ENCODE results near the gene EFHD2. TPM values are rescaled to one million over a fixed set of nuclear protein-coding genes. Genes with fewer than 3 reads are reported as not detected.

The EFHD2 gene
- total RNA-seq, 1 donor from 2014 or later, result 23.0 TPM

DNA sequence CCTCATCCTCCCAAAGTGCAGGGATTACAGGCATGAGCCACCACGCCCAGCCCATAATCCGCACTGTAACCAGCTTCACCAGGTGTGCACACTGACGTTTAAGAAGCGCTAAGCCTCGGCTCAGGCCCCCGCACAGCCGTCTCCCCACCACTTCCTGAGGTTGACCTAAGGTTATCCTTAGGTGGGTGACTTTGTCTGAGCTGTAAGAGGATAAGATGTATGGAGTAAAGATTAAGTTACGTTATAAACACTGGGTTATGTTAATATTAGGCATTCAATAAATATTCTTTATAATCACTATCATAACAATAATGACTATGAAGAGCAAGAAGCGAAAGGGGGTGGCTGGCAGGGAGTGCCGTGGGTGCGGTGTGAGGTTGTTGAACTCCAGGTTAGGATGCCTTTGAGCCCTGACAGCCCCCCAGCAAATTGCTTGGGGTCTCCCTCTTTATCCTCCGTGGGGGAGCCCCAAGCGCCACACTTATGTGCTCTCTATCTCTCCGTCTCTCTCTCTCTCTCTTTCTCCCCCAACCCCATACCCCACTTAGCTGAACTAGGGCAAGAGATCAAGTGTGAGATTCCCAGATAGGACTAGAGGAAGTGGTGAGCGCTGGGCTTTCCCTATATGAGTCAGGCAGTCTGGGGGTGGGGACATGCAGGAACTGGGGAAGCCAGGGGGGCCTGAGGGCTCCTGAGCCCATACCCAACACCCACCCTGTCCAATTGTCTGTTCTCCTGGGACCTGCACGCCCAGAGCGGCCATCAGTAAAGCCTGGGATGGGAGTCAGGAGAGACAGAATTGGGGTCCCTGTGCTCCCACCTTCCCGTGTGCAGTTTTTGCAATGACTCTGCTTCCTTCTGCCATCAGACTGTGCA, 7.6 kb downstream of the EFHD2 start:
- H3K36me3 Mint-ChIP-seq (ENCODE audit: low read depth), result peaks cover 10% of the 10 kb centered on the region
- no peaks in the 10 kb centered on the region for H3K27me3 Mint-ChIP-seq (ENCODE audit: low read depth)
- TF ChIP-seq, protein P1, sequence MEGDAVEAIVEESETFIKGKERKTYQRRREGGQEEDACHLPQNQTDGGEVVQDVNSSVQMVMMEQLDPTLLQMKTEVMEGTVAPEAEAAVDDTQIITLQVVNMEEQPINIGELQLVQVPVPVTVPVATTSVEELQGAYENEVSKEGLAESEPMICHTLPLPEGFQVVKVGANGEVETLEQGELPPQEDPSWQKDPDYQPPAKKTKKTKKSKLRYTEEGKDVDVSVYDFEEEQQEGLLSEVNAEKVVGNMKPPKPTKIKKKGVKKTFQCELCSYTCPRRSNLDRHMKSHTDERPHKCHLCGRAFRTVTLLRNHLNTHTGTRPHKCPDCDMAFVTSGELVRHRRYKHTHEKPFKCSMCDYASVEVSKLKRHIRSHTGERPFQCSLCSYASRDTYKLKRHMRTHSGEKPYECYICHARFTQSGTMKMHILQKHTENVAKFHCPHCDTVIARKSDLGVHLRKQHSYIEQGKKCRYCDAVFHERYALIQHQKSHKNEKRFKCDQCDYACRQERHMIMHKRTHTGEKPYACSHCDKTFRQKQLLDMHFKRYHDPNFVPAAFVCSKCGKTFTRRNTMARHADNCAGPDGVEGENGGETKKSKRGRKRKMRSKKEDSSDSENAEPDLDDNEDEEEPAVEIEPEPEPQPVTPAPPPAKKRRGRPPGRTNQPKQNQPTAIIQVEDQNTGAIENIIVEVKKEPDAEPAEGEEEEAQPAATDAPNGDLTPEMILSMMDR (conservative IDR thresholded peaks at IDR 0.05), result no peak
- no peak overlapping the region for H3K27ac Mint-ChIP-seq (ENCODE audit: unreplicated experiment)
- H3K9me3 Mint-ChIP-seq, result no peaks in the 10 kb centered on the region
- H3K4me1 Mint-ChIP-seq, result peaks cover 20% of the 10 kb centered on the region
- no peak for DNase-seq (ENCODE audit: low read depth, low spot score)
- no peak overlapping the region for H3K4me3 Mint-ChIP-seq

DNA sequence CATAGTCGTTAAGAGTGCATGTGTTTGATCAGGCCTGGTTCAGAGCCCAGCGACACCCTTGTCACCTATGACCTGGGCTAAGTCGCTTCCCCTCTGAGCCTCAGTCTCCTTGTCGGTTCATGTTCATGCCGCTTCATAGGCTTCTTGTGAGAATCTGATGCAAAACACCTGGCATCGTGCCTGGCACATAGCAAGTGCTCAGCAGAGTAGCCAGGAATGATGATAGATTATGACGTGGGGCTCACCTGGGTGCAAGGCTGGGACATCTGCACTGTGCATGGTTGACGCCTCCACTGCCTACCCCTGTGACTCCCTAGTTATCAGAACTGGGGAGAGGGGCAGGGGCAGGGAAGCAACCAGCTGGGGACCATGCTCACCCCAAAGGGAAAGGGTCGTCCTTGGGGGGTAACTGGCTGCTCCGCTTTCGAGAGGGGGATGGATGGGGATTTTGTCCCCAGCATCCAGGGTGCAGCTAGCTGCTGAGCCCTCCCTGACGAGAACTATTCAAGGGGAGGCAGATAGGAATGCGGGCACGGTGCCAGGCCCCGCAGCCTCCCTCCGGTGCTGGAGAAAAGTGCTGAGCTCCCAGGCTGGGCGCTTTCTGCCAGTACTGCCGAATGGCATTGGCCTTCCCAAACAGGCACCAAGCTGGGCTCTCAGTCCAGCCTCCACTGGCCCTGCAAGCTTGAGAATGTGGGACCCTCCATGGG, 9.3 kb downstream of the EFHD2 start:
- Mint-ChIP-seq H3K4me1 (peaks cover 17% of the 10 kb centered on the region), H3K27ac (ENCODE audit: unreplicated experiment) (no peak overlapping the region), H3K4me3 (no peak overlapping the region), H3K27me3 (ENCODE audit: low read depth) (no peaks in the 10 kb centered on the region), H3K9me3 (no peaks in the 10 kb centered on the region), H3K36me3 (ENCODE audit: low read depth) (peaks cover 10% of the 10 kb centered on the region)
- no peak for DNase-seq (ENCODE audit: low read depth, low spot score)
- TF ChIP-seq, protein P1 (conservative IDR thresholded peaks at IDR 0.05), result no peak

DNA sequence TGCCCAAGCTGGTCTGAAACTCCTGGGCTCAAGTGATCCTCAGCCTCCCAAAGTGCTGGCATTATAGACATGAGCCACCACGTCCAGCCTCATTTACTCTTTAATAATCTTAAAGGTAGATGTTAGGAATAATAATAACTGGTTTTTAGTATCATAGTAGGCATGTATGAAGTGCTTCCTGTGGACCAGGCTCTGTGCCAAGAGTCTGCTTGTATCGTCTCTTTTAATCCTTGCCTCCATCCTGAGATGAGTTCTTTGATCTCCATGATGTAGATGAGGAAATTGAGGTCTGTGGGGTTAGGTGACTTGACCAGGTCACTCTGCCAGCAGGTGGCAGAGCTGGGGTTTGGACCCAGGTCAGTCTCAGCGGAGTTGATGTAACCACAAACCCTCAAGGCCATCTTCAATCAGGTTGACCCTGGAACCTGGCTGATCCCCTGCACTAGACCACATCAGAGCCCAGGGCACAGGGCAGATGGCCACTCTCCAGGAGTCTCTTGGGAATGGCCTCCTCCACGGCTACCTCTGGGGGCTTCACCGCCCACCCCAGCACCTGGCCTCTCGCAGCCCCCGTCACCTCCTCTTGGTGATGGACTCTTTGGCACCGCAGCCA, 11.3 kb downstream of the EFHD2 start:
- Mint-ChIP-seq H3K36me3 (ENCODE audit: low read depth) (peaks cover 4% of the 10 kb centered on the region), H3K4me3 (no peak overlapping the region), H3K9me3 (no peaks in the 10 kb centered on the region), H3K27me3 (ENCODE audit: low read depth) (no peaks in the 10 kb centered on the region), H3K4me1 (peaks cover 14% of the 10 kb centered on the region), H3K27ac (ENCODE audit: unreplicated experiment) (no peak overlapping the region)
- TF ChIP-seq, protein P1 (conservative IDR thresholded peaks at IDR 0.05), result no peak
- no peak for DNase-seq (ENCODE audit: low read depth, low spot score)

DNA sequence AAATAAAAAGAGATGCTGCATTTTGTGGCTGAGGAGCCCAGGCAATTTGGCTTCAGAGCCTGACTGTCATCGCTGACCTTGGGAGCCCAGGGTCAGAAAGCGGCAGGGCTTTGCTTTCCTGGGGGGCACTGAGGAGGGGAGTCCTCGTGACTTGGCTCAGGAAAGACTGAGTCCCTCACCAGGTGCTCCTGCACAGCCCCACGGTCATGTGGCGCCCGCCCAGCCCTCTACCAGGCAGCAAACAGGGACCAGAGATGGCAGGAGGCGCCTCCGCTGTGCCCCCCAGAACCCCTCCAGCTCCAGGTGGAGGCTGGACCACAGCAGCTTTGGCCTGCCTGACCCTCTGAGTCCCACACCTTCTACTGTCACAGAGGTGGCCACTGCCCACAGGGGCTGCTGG, 13.2 kb downstream of the EFHD2 start:
- peaks cover 4% of the 10 kb centered on the region for H3K36me3 Mint-ChIP-seq (ENCODE audit: low read depth)
- no peak overlapping the region for H3K4me3 Mint-ChIP-seq
- H3K9me3 Mint-ChIP-seq, result no peaks in the 10 kb centered on the region
- TF ChIP-seq, protein P1 (conservative IDR thresholded peaks at IDR 0.05), result no peak
- no peaks in the 10 kb centered on the region for H3K27me3 Mint-ChIP-seq (ENCODE audit: low read depth)
- peaks cover 15% of the 10 kb centered on the region for H3K4me1 Mint-ChIP-seq
- H3K27ac Mint-ChIP-seq (ENCODE audit: unreplicated experiment), result no peak overlapping the region
- no peak for DNase-seq (ENCODE audit: low read depth, low spot score)

DNA sequence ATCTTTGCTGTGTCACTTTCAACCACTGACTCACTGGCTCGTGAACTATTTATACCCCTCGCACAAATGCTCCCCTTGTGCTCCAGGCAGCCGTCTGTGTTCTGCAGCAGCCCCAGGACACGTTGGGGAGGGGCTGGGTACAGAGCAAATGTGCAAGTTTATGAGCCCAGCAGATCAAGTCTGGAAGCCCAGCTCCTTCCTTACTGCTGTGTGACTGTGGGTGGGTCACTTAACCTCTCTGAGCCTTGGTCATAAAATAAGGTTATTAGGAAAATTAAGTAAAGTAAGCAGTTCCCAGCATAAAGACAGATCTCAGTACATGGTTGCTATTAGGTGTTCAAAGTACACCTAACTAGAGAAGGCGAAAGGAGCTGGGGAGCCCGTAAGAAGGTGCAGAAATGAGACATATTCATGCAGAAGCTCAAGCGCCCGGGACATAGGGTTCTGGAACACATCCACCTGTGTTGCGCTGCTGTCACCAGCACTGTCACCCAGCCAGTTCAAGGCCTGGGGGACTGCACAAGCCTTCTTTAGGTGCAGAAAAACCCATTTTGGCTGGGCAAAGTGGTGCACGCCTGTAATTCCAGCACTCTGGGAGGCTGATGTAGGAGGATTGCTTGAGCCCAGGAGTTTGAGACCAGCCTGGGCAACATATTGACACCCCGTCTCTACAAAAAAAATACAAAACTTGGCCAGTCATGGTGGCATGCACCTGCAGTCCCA, 13.8 kb downstream of the EFHD2 start:
- TF ChIP-seq, protein P1 (conservative IDR thresholded peaks at IDR 0.05), result no peak
- Mint-ChIP-seq H3K27me3 (ENCODE audit: low read depth) (no peaks in the 10 kb centered on the region), H3K36me3 (ENCODE audit: low read depth) (peaks cover 4% of the 10 kb centered on the region), H3K27ac (ENCODE audit: unreplicated experiment) (no peak overlapping the region), H3K4me3 (no peak overlapping the region), H3K4me1 (peaks cover 15% of the 10 kb centered on the region), H3K9me3 (no peaks in the 10 kb centered on the region)
- no peak for DNase-seq (ENCODE audit: low read depth, low spot score)
